Neural cell (in vitro differentiated cells): ENCODE measurements around the gene RAD9B.

ENCODE experiments used
- CTCF ChIP-seq: fragments of 450-650 bp; IDR thresholded peaks from 2 replicates; pipeline ENCODE4 v1.5.1; 2014; ENCODE audit warnings: antibody characterized with exemption, mild to moderate bottlenecking, moderate library complexity; ENCODE audit not compliant: poor library complexity, severe bottlenecking
- EP300 ChIP-seq: fragments of 450-650 bp; conservative IDR thresholded peaks from 2 replicates; pipeline ENCODE4 v1.6.1; 2014; ENCODE audit warnings: antibody characterized with exemption, mild to moderate bottlenecking, moderate library complexity; ENCODE audit not compliant: poor library complexity, severe bottlenecking
- EZH2 ChIP-seq: fragments of 200-600, 300-800 bp; shearing (Covaris generic), sonication (generic); IDR thresholded peaks from 2 replicates; pipeline ENCODE4 v1.6.1; 2014; ENCODE audit warnings: antibody characterized with exemption, low read length, borderline replicate concordance, mild to moderate bottlenecking; ENCODE audit not compliant: insufficient read depth, poor library complexity, severe bottlenecking
- MXI1 ChIP-seq: fragments of 450-650 bp; conservative IDR thresholded peaks from 2 replicates; pipeline ENCODE4 v1.6.1; 2014; ENCODE audit warnings: antibody characterized with exemption, mild to moderate bottlenecking; ENCODE audit not compliant: poor library complexity, severe bottlenecking
- POLR2AphosphoS5 ChIP-seq: IDR thresholded peaks from 2 replicates; pipeline ENCODE4 v1.6.1; 2012
- RAD21 ChIP-seq: fragments of 450-650 bp; conservative IDR thresholded peaks from 2 replicates; pipeline ENCODE4 v1.6.1; 2014; ENCODE audit warnings: antibody characterized with exemption, mild to moderate bottlenecking, moderate library complexity
- REST ChIP-seq: IDR thresholded peaks from 2 replicates; pipeline ENCODE4 v1.6.1; 2012; ENCODE audit warnings: borderline replicate concordance
- TAF1 ChIP-seq: IDR thresholded peaks from 2 replicates; pipeline ENCODE4 v1.6.1; 2012; ENCODE audit warnings: low read depth

- TF ChIP-seq EP300 = no peak
- no peak for TF ChIP-seq CTCF
- TF ChIP-seq MXI1 = no peak
- TF ChIP-seq EZH2 = no peak
- no peak for TF ChIP-seq REST
- no peak for TF ChIP-seq TAF1
- no peak for TF ChIP-seq RAD21
- TF ChIP-seq POLR2AphosphoS5 = no peak
Observed at GRCh38 chr12:110528277-110528839, 26.2 kb downstream of the RAD9B start.
